T-helper 17 cell (primary cell): ENCODE results near the gene INSR. TPM values are rescaled to one million over a fixed set of nuclear protein-coding genes. Genes with fewer than 3 reads are reported as not detected.
"Not testable (repeated sequence)": the region's sequence is repeated elsewhere in the genome, so short reads cannot be mapped to it uniquely, and the experiment has no call there.

Experiments used
- ATAC-seq: fragments of 150-1000 bp; cut with Tn5 transposase; 2 replicates; pipeline ENCODE4 v1.10.0; 2021; ENCODE audit warnings: mild to moderate bottlenecking, moderate library complexity
- DNase-seq, 3 donors: peaks; one replicate each; pipeline versions ENCODE4 v3.0.0 to v3.0.0-alpha.2; 2020 to 2021
- H3K9me3 ChIP-seq: one replicate; pipeline ENCODE4 v1.7.0; 2013; ENCODE audit warnings: low read length, mild to moderate bottlenecking; ENCODE audit not compliant: control insufficient read depth, poor library complexity, severe bottlenecking
- H3K27ac Mint-ChIP-seq: one replicate; pipeline ENCODE4 v1.8.0; 2022; ENCODE audit warnings: mild to moderate bottlenecking, moderate library complexity, mixed read lengths
- H3K27me3 Mint-ChIP-seq: one replicate; pipeline ENCODE4 v1.8.0; 2022; ENCODE audit warnings: mixed read lengths
- H3K36me3 Mint-ChIP-seq: one replicate; pipeline ENCODE4 v1.8.0; 2022; ENCODE audit warnings: low read depth, mixed read lengths
- H3K4me1 Mint-ChIP-seq: one replicate; pipeline ENCODE4 v1.8.0; 2022; ENCODE audit warnings: mild to moderate bottlenecking, mixed read lengths
- H3K4me3 Mint-ChIP-seq: one replicate; pipeline ENCODE4 v1.8.0; 2022; ENCODE audit warnings: mild to moderate bottlenecking, moderate library complexity, mixed read lengths
- total RNA-seq, 4 donors: library from RNA in 2 of 4; stranded (reverse) in 2 of 4; gene quantifications; one replicate each; pipeline ENCODE4 v1.2.3 and lab custom pipeline; 2022 to 2026

INSR gene
- total RNA-seq, 2 donors from 2014 or later, result 0.76 to 3.5 TPM

GRCh38 chr19:7216373-7216902 is 77.8 kb downstream of the INSR start:
- no peak for DNase-seq

GRCh38 chr19:7215176-7215575 is 79.0 kb downstream of the INSR start:
- no peaks in the 10 kb centered on the region for H3K9me3 ChIP-seq
- no peak overlapping the region for H3K4me3 Mint-ChIP-seq
- H3K27ac Mint-ChIP-seq, result no peak overlapping the region
- ATAC-seq (no peak), DNase-seq (no peak)
- peaks cover 3% of the 10 kb centered on the region for H3K4me1 Mint-ChIP-seq
- H3K27me3 Mint-ChIP-seq, result peaks cover 8% of the 10 kb centered on the region
- H3K36me3 Mint-ChIP-seq, result no peaks in the 10 kb centered on the region

More at GRCh38 chr19:7216373-7216902, 77.8 kb downstream of the INSR start:
- ATAC-seq, result no peak
- no peaks in the 10 kb centered on the region for H3K36me3 Mint-ChIP-seq
- H3K4me1 Mint-ChIP-seq, result peaks cover 3% of the 10 kb centered on the region
- no peak overlapping the region for H3K4me3 Mint-ChIP-seq
- no peaks in the 10 kb centered on the region for H3K9me3 ChIP-seq
- H3K27me3 Mint-ChIP-seq, result peaks cover 8% of the 10 kb centered on the region
- H3K27ac Mint-ChIP-seq, result no peak overlapping the region

GRCh38 chr19:7214324-7215089 is 79.7 kb downstream of the INSR start:
- H3K36me3 Mint-ChIP-seq, result no peaks in the 10 kb centered on the region
- H3K4me1 Mint-ChIP-seq, result peaks cover 7% of the 10 kb centered on the region
- no peaks in the 10 kb centered on the region for H3K9me3 ChIP-seq
- peaks cover 8% of the 10 kb centered on the region for H3K27me3 Mint-ChIP-seq
- ATAC-seq, result no peak
- H3K4me3 Mint-ChIP-seq, result no peak overlapping the region
- no peak overlapping the region for H3K27ac Mint-ChIP-seq
- DNase-seq, result no peak

GRCh38 chr19:7213628-7214323 is 80.4 kb downstream of the INSR start:
- DNase-seq, result no peak
- H3K9me3 ChIP-seq, result no peaks in the 10 kb centered on the region
- Mint-ChIP-seq H3K4me3 (no peak overlapping the region), H3K4me1 (peaks cover 7% of the 10 kb centered on the region), H3K36me3 (no peaks in the 10 kb centered on the region), H3K27me3 (peaks cover 8% of the 10 kb centered on the region), H3K27ac (no peak overlapping the region)
- no peak for ATAC-seq

GRCh38 chr19:7211191-7211951 is 82.8 kb downstream of the INSR start:
- no peaks in the 10 kb centered on the region for H3K36me3 Mint-ChIP-seq
- no peak overlapping the region for H3K27ac Mint-ChIP-seq
- H3K27me3 Mint-ChIP-seq, result peaks cover 4% of the 10 kb centered on the region
- H3K4me1 Mint-ChIP-seq, result peaks cover 21% of the 10 kb centered on the region
- no peaks in the 10 kb centered on the region for H3K9me3 ChIP-seq
- ATAC-seq (no peak), DNase-seq (no peak)
- no peak overlapping the region for H3K4me3 Mint-ChIP-seq

GRCh38 chr19:7210359-7210758 is 83.9 kb downstream of the INSR start:
- H3K9me3 ChIP-seq, result no peaks in the 10 kb centered on the region
- H3K27me3 Mint-ChIP-seq, result peaks cover 4% of the 10 kb centered on the region
- no peak overlapping the region for H3K27ac Mint-ChIP-seq
- peaks cover 21% of the 10 kb centered on the region for H3K4me1 Mint-ChIP-seq
- H3K36me3 Mint-ChIP-seq, result no peaks in the 10 kb centered on the region
- DNase-seq (no peak), ATAC-seq (no peak)
- H3K4me3 Mint-ChIP-seq, result no peak overlapping the region

GRCh38 chr19:7209597-7210325 is 84.5 kb downstream of the INSR start:
- not testable (repeated sequence) for DNase-seq, H3K9me3 ChIP-seq, H3K4me3 Mint-ChIP-seq, ATAC-seq, H3K27ac Mint-ChIP-seq, H3K36me3 Mint-ChIP-seq, H3K27me3 Mint-ChIP-seq
- peaks cover 21% of the 10 kb centered on the region for H3K4me1 Mint-ChIP-seq

GRCh38 chr19:7209036-7209435 is 85.2 kb downstream of the INSR start:
- not testable (repeated sequence) for H3K4me3 Mint-ChIP-seq, ATAC-seq, H3K36me3 Mint-ChIP-seq

GRCh38 chr19:7203332-7203731 is 90.9 kb downstream of the INSR start:
- H3K36me3 Mint-ChIP-seq, result peaks cover 2% of the 10 kb centered on the region
- H3K9me3 ChIP-seq, result no peaks in the 10 kb centered on the region
- H3K4me1 Mint-ChIP-seq, result peaks cover 15% of the 10 kb centered on the region
- no peak overlapping the region for H3K27ac Mint-ChIP-seq
- DNase-seq, result no peak
- H3K27me3 Mint-ChIP-seq, result peaks cover 16% of the 10 kb centered on the region
- H3K4me3 Mint-ChIP-seq, result no peak overlapping the region
- ATAC-seq, result no peak

More at GRCh38 chr19:7209036-7209435, 85.2 kb downstream of the INSR start:
- not testable (repeated sequence) for H3K27me3 Mint-ChIP-seq, DNase-seq, H3K27ac Mint-ChIP-seq, H3K9me3 ChIP-seq
- H3K4me1 Mint-ChIP-seq, result peaks cover 21% of the 10 kb centered on the region

GRCh38 chr19:7202888-7203287 is 91.3 kb downstream of the INSR start:
- Mint-ChIP-seq H3K4me1 (peaks cover 11% of the 10 kb centered on the region), H3K27ac (no peak overlapping the region), H3K27me3 (peaks cover 16% of the 10 kb centered on the region), H3K4me3 (no peak overlapping the region), H3K36me3 (peaks cover 2% of the 10 kb centered on the region)
- DNase-seq (no peak), ATAC-seq (no peak)
- no peaks in the 10 kb centered on the region for H3K9me3 ChIP-seq

GRCh38 chr19:7200736-7201135 is 93.5 kb downstream of the INSR start:
- H3K9me3 ChIP-seq, result no peaks in the 10 kb centered on the region
- Mint-ChIP-seq H3K36me3 (peaks cover 2% of the 10 kb centered on the region), H3K27me3 (peaks cover 16% of the 10 kb centered on the region), H3K27ac (no peak overlapping the region), H3K4me1 (peaks cover 12% of the 10 kb centered on the region), H3K4me3 (no peak overlapping the region)
- ATAC-seq, result no peak
- no peak for DNase-seq

- no peak overlapping the region for H3K4me3 Mint-ChIP-seq
- H3K9me3 ChIP-seq, result no peaks in the 10 kb centered on the region
- H3K4me1 Mint-ChIP-seq, result peaks cover 12% of the 10 kb centered on the region
- peaks cover 2% of the 10 kb centered on the region for H3K36me3 Mint-ChIP-seq
- DNase-seq, result no peak
- H3K27ac Mint-ChIP-seq, result no peak overlapping the region
- ATAC-seq, result no peak
- peaks cover 16% of the 10 kb centered on the region for H3K27me3 Mint-ChIP-seq
Measured at GRCh38 chr19:7199613-7200533, 94.3 kb downstream of the INSR start.
